HG03280 (cell line): ENCODE measurements around the gene TPX2.

ENCODE experiments used
- ATAC-seq: cut with Tn5 transposase; IDR thresholded peaks from one replicate; pipeline ENCODE4 v1.9.1; 2021; ENCODE audit warnings: mild to moderate bottlenecking, moderate library complexity; ENCODE audit not compliant: unreplicated experiment

The TPX2 gene

DNA sequence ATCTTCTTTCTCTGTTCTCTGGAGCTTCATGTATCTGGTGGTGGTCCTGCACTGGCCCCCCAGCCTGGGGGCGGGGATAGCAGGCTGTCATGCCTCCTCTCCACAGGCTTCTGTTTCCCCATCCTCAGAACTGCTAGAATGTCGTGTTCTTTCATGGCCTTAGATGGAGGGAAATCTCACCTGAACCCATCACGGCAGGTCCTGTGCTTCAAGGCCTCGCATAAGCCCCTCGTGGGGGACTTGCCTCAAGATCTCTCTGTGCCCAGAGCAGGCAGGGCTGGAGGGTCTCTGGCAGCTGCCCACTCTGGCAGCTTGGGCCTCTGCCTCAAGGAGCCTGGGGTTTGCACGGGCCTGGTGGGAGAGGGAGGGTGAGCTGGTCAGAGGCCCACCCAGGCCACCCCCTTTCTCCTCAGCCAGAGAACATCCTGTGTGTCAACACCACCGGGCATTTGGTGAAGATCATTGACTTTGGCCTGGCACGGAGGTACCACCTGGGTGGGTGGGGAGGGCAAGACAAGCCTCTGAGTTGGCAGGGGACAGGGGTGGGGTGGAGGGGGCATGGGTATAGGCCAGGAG is 91.4 kb downstream of the TPX2 start:
- no peak for ATAC-seq

DNA sequence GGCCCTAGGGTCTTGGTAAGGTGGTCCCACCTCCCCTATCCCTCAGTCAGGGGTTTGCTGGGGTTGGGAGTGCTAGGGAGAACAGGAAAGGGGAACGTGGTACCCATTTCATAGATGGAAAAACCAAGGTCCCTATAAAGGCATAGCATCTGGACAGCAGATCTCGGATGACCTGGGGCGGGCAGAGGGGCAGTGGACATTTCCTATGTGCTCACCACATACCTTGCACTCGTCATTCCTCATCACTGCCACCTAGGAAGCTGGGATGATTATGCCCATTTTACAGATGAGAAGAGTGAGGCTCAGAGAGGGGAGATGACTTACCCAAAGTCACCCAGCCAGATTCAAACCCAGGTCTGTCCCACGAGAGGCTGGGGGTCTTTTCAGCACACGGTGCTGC is 92.1 kb downstream of the TPX2 start:
- no peak for ATAC-seq

DNA sequence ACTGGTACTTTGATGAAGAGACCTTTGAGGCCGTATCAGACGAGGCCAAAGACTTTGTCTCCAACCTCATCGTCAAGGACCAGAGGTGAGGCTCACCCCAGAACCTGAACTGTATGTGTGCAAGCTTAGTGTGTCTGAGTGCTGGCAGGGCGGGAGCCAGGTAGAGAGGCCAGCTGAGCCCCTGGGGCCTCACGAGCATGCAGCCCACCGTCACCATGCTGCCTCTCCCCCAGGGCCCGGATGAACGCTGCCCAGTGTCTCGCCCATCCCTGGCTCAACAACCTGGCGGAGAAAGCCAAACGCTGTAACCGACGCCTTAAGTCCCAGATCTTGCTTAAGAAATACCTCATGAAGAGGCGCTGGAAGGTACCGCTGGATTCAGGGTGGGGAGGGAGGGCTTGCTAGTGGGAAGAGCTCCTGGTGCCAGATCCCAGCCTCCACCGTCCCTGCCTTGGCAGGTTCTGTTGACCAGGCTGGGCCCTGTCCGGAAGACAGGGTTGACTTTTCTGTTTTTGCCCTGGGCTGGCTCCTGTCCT is 92.7 kb downstream of the TPX2 start:
- no peak for ATAC-seq

DNA sequence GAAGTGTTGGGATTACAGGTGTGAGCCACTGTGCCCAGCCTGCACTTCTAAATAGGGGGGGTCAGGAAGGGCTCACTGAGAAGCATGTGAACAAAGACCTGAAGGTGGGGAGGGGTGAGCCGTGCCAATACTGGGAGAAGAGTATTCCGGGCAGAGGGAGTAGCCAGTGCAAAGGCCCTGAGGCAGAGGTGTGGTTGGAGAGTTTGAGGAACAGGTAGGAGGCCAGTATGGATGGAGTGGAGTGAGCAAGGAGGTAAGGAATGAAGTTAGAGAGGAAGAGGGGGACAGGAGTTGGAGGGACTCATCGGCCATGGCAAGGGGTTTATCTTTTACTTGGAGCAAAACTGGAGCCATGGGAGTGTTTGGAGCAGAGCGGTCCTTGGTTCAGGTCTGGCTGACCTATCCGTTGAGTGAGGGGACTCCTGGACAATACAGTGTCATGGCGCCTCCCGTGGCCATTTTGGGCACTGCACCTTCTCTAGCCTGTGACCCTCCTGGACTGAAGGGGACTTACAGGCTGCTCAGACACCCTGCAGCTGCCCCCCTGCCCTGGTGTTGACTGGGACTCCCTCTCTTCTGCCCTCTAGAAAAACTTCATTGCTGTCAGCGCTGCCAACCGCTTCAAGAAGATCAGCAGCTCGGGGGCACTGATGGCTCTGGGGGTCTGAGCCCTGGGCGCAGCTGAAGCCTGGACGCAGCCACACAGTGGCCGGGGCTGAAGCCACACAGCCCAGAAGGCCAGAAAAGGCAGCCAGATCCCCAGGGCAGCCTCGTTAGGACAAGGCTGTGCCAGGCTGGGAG is 94.2 kb downstream of the TPX2 start:
- no peak for ATAC-seq

DNA sequence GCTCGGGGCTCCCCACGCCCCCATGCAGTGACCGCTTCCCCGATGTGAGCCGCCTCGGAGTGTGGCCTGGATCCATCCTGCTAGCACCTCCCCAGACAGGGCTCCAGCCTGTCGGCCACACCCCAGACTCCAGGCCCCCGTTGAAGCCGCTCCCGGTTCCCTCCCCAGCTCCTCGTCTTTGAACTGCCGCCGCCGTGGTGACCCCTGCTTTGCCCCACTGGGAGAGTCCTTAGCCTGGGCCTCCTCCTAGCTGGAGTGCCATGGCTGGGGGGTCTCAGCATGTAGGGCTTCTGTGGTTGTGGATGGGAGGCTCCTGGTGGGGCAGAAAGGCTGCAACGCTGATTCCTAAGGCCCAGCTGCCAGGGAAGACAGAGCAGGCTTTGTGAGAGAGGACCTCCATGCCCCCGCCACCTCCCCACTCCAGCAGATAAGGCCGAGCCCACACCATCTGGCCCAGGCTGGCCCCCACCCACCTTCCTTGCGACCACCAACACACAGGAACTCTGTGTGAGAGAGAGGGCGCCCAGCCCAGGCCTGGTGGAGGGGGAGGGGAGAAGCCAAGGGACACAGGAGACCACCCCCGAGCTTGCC is 94.9 kb downstream of the TPX2 start:
- ATAC-seq, result no peak

DNA sequence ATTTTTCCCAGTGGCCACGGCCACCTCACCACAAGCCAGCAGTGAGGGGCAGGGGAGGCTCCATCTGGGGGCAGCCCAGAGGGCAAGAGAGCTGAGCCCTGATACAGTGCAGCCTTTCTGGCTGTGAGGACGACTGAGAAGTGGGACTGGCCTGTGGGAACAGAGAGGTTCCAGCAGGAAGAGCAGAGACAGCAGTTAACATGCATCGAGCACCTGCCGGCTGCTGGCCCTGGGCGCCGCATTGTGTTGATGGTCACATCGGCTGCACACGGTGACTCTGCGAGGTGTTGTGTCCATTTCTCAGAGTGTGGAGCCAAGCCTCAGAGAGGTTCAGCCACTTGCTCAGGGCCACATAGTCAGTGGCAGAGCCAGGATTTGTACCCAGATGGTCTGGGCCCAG is 96.5 kb downstream of the TPX2 start:
- no peak for ATAC-seq

DNA sequence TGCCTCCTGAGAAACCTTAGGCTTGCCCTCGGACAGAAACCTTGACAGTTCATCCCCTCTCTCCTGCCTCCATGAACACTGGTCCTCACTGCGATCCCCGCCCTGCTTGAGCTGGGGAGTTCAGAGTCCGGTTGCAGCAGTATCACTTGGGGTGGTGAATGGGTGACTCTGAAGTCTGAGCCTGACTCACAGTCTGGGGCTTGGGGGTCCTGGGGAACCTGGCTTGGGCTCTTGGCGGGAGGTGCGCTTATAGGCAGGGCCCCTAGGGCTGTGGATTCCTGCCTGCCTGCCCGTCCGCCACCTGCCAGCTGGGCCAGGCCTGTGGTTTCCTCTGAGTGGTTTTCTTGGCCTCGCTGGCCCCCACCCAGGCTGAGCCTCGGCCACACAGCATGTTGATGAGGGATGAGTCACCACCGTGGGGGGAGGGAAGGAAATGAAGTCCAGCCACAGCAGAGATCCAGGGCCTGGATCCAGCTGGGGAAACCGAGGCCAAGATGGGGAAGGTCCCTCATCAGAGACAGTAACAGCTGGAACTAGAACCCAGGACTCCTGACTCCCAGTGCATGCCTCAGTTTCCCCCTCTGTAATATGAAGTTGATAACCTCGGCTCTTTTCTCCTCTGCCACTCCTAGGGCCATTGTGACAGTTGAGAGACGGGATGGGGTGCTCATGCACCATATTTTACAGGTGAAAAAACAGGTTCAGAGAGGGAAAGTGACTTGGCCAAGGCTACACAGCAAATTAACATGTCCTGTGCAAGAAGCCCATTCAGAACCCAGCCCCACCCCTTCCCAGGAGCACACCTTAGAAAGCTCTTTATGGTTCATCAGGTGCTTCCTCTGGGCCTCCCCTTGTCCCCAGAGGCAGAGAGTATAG is 97.1 kb downstream of the TPX2 start:
- ATAC-seq, result peak; percentile 60

DNA sequence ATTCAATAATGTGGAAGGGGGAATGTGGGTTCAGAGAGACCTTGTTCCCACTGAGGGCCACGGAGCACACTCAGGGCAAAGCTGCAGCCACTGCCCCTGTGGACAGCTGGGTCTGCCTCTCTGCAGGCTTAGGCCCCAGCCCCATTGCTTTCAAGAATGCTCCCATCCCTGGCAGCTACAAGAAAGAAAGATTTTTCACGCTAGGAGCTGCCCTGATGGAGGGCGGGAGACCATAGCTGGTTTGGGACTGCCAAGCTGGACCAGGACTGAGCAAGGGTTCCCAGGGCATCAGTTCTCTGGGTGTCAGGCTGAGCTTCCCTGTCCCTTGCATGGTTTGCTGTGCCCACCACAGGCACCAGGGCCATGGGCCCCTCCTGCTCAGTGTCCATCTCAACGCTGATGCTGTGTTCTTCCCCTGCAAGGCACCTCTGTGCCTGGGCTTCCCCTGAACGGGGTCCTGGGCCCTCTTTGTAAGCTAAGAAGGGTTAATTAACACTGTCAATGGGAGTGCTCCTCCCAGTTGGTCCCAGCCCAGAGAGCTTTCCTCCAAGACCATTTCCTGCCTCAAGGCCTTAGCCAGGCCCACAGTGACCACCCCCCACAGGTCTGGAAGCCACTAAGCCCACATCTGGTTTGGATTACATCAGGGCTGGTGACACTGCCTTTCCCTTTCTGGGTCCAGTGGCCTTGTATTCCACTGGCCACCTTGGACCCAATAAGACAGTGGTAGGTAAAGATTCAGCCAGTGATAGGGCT is 97.9 kb downstream of the TPX2 start:
- no peak for ATAC-seq

DNA sequence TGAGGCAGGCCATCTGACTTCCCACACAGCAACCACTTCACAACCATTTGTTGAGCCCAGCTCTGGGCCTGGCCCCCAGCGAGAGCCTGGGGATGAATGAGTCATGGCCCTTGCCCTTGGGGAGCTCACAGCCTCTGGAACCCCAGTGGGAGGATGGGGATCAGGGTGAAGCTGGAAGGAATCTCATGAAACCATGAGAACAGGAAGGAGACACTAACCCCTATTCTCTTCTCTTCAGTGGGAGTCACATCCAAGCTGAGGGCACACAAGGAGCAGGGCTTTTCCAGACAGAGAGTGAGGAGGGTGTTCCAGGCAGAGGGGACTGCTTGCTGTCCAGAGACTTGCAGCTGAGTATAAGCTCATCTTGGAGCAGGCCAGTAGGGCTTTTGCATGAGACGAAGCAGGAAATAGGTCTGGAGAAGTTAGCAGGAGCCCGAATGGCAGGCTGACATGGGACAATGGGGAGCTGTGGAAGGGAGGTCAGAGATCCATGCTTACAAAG is 98.9 kb downstream of the TPX2 start:
- no peak for ATAC-seq

DNA sequence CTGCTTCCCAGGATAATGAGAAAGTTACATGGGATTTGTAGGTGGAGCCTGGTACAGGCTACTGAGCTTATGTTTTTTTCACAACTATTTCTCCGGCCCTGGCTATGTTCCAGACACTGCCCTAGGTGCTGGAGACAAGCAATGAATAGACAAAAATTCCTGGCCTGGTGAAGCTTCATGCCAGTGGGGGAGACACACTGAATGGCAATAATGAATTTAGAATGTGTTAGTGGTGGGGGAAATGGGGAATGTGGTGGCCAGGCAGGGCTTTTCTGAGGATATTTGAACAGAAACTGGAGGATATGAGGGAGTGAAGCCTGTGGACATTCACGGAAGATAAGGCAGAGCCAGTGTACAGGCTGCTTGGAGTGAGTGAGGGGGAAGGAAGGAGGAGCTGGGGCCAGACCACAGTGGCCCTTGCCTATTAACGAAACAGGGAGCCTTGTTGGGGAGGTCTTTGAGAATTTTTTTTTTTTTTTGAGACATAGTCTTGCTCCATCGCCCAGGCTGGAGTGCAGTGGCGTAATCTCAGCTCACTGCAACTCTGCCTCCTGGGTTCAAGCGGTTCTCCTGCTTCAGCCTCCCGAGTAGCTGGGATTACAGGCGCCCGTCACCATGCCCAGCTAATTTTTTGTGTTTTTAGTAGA is 99.7 kb downstream of the TPX2 start:
- ATAC-seq, result no peak

DNA sequence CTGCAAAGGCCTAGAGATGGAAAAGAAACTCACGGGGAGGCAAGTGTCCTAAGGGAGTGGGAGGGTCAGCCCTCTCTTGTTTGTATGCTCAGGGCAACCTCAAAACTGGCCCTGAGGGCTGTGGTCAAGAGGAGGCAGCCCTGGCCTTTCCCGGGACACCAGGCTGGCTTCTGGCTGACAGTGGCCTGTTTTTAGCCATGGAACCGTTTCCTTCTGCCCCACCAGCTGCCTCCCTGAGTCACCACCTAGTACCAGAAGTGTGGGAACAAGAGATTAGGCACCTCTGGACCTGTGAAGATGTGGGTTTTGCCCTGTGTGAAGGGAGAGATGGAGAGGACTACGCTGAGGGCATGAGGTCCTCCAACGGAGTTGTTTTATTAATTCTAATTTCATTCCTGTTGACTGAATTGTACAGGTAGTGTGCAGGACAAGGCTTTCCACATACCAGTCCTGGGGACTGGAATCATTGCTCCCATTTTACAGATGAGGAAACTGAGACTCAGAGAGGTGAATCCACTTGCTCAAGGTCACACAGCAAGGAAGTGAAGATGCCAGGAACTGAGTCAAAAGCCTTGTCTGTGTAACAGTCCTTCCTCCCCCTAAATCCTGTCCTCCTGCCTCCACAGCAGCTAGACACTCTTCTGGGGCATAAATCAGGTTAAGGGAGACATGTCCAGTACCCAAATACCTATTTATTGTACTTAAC is 100.8 kb downstream of the TPX2 start:
- no peak for ATAC-seq

DNA sequence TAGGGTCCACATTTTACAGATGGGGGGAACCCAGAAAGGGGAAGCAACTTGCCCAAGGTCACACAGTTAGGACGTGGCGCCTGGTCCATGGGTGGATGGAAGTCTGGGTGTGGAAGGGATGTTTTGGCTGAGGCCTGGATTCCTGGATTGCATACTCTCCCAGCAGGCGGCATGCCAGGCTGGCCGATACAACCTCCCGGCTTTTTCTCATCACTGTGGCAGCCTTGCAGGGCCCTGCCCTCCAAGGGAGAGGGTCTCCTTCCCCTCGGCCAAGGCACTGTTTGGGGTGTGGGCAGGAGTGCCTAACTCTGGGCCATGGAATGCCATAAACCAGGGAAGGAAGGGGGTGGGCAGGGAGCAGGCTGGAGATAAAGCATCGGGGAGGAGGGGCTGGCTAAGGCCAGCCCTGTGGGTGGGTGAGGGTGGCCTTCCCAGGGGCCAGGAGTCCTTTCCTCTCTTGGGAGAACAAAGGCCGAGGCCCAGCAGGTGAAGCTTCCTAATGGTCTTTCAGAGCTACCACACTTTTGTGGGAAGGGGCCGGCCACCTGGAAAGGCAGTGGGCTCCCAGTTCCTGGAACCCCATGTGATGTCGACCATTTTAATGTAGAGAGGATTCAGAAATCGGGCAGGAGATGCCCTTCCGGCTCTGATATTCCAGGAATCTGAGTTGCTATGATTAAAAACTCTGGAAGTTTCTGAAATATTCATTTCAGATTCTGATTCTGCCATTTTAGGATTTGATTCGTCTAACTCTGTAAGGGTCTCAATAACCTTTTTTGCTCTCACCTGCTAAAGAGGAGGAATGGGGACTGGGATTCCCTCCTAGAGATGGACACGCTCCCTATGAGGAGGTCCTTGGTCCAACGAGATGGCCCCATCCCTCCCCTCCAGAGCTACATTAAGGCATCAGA is 102.1 kb downstream of the TPX2 start:
- ATAC-seq, result no peak

DNA sequence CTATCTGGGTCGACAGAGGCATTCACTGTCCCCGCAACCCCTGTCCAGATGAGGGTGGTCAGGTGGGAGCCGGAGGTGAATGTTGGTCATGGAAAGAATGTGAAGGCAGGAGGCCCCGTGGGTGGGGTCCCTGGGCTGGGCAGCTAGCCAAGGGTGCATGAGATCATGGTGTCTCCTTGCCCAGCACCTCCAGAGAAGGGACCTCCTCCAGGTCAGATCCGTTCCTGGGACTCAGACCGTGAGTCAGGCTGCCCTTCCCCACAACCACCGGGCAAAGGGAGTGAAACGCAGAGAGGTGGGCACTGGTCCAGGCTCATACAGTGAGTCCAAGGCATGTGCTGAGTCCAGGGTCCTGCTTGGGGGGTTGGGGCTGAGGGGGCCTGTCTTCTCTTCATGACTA is 102.8 kb downstream of the TPX2 start:
- no peak for ATAC-seq

DNA sequence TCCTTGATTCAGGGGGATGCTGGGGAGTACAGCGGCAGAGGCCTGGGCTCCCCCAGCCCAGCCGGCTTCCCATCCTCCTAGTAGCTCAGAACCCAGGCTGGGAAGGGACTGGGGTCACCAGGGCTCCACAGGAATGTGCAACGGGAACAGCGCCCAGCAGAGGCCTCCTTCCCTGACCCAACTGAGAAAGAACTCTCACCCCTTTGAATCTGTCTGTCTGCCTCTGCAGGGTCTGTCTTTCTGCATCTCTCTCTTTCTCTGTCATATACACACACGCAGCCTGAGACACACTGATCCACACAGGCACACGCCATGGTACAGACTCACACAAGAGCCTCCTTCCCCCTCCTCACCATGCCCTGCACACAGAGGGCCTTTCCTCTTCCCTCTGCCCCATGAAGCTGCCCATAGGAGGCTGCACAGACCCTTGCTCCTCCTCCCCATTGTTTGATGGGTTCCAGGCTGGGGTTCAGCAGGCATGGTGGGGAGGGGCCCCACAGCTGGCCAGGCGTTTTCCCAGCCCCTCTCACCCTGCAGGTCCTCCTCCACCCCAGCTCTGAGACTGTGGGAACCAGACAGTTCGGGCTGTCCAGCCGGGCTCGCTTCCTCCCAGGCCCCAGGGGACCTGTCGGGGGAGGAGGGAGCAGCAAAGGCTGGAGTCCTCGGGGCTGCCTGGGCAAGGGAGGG is 103.5 kb downstream of the TPX2 start:
- no peak for ATAC-seq

DNA sequence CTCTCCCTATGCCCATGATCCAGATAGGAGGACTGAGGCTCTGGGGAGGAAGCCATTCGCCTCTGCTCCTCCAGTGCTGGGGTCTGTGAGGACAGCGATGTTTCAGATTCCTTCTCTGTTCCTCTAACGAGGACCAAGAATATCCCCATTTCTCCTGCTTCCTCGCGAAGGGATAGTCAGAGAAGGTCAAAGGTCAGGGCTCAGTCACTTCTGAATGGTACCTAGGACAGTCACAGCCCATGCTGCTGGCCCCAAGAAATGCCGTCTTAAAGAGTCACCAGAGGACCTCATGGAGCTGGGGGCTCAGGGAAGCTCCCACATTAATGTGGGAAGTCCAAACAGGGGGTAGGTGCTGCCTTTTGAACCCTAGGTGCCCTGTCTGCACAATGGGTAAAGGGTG is 104.2 kb downstream of the TPX2 start:
- ATAC-seq, result no peak

DNA sequence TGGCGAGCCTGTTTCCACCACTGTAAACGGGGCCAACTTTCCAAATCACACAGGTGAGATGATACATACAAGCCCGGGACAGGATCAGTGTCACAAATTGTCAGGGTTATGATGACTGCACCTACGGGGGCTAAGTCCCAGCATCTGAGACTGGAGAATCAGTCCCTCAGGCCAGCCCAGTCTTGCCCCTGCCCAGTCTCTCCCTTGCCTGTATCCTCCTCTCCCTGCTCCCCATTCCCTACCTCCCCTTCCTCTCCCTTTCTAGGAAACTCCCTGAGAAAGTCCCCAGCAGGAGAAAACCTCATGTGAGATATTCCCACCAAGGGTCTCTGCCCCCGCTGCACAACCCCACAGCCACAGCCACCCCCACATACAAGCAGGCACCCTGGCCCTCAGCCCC is 104.8 kb downstream of the TPX2 start:
- ATAC-seq, result no peak

DNA sequence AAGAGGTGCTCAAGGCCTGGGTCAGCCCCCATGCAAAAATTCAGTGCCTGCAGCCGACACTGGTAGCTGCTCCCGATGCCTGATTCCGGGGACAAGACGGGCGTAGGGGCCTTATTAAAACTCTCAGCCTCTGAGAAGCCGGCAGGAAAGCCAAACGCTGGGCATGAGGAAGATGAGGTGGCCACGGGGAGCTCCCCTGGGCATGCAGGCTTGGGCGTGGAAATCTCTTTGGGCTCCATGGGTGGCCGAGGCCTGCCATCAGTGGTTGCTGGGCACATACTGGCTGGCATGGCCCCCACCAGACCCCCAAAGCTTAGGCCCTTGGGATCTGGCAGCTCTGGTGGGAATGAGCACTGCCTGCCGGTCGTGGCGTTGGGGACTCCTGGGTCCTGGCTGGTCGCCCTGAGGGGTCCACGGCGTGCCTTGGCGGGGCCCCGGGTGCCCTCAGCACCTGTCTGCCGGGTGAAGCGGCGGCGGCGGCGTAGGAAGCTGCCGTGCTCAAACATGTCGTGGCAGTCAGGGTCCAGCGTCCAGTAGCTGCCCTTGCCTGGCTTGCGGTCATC is 105.7 kb downstream of the TPX2 start:
- no peak for ATAC-seq
